PC-9 (cell line): ENCODE measurements around the gene OR8B8.
"Not testable (repeated sequence)": the region's sequence is repeated elsewhere in the genome, so short reads cannot be mapped to it uniquely, and the experiment has no call there.

Experiments used
- CTCF ChIP-seq: fragments of 200-600 bp; sonication (generic); conservative IDR thresholded peaks from 2 replicates; pipeline ENCODE4 v1.6.1; 2017; ENCODE audit warnings: mixed run types, antibody characterized with exemption, mild to moderate bottlenecking, moderate library complexity
- EZH2 ChIP-seq: fragments of 200-600 bp; sonication (generic); IDR thresholded peaks from 2 replicates; pipeline ENCODE4 v1.8.0; 2017; ENCODE audit warnings: antibody characterized with exemption, low read depth

GRCh38 chr11:124396847-124397246, 48.6 kb downstream of the OR8B8 start:
- not testable (repeated sequence) for TF ChIP-seq EZH2, CTCF
